NCI-H446 (cell line): Measurements from ENCODE around the gene MGMT.

ENCODE experiments used
- DNase-seq, 2 experiments: peaks; one replicate each; lab custom pipeline; 2025; lab: John Stamatoyannopoulos, UW

The MGMT gene

GRCh38 chr10:129740532-129741279, 273.7 kb downstream of the MGMT start:
- DNase-seq = no peak

- DNase-seq = no peak
Measured at GRCh38 chr10:129741280-129741977, 274.4 kb downstream of the MGMT start.

- no peak for DNase-seq
Measured at GRCh38 chr10:129741978-129742741, 275.1 kb downstream of the MGMT start.

GRCh38 chr10:129742742-129743550, 275.9 kb downstream of the MGMT start:
- no peak for DNase-seq

- DNase-seq = no peak
Measured at GRCh38 chr10:129743738-129744133, 276.7 kb downstream of the MGMT start.

- no peak for DNase-seq
Measured at GRCh38 chr10:129744134-129745111, 277.4 kb downstream of the MGMT start.

- no peak for DNase-seq
Measured at GRCh38 chr10:129745186-129745750, 278.2 kb downstream of the MGMT start.

- no peak for DNase-seq
Measured at GRCh38 chr10:129754211-129755050, 287.4 kb downstream of the MGMT start.

- DNase-seq = no peak
Measured at GRCh38 chr10:129755158-129755591, 288.1 kb downstream of the MGMT start.

- DNase-seq = no peak
Measured at GRCh38 chr10:129755621-129756020, 288.6 kb downstream of the MGMT start.

GRCh38 chr10:129756912-129757901, 290.2 kb downstream of the MGMT start:
- DNase-seq = no peak

GRCh38 chr10:129758207-129759021, 291.4 kb downstream of the MGMT start:
- no peak for DNase-seq

- DNase-seq = no peak
Measured at GRCh38 chr10:129759214-129760002, 292.4 kb downstream of the MGMT start.

- DNase-seq = no peak
Measured at GRCh38 chr10:129760003-129760315, 292.9 kb downstream of the MGMT start.

GRCh38 chr10:129760416-129760815, 293.4 kb downstream of the MGMT start:
- DNase-seq = no peak

- DNase-seq = no peak
Measured at GRCh38 chr10:129761197-129761972, 294.3 kb downstream of the MGMT start.
